ENCODE results near the gene ZBTB20.

ZBTB20 gene

GRCh38 chr3:114527036-114527644, 619.9 kb downstream of the ZBTB20 start:
- DNase-seq (ENCODE audit: low read depth in 2 of 2): no peak

GRCh38 chr3:114525278-114525677, 621.8 kb downstream of the ZBTB20 start:
- DNase-seq (ENCODE audit: low read depth in 2 of 2): no peak

GRCh38 chr3:114519415-114519814, 627.7 kb downstream of the ZBTB20 start:
- DNase-seq (ENCODE audit: low read depth in 2 of 2): no peak

- no peak for DNase-seq (ENCODE audit: low read depth in 2 of 2)
These were observed 628.8 kb downstream of the ZBTB20 start for GRCh38 chr3:114518206-114518808.

GRCh38 chr3:114510201-114510600, 636.9 kb downstream of the ZBTB20 start:
- no peak for DNase-seq (ENCODE audit: low read depth in 2 of 2)

- no peak for DNase-seq (ENCODE audit: low read depth in 2 of 2)
These were observed 637.3 kb downstream of the ZBTB20 start for GRCh38 chr3:114509756-114510155.

- no peak for DNase-seq (ENCODE audit: low read depth in 2 of 2)
These were observed 638.1 kb downstream of the ZBTB20 start for GRCh38 chr3:114508976-114509375.

GRCh38 chr3:114508208-114508607, 638.9 kb downstream of the ZBTB20 start:
- no peak for DNase-seq (ENCODE audit: low read depth in 2 of 2)

- no peak for DNase-seq (ENCODE audit: low read depth in 2 of 2)
These were observed 640.3 kb downstream of the ZBTB20 start for GRCh38 chr3:114506591-114507300.

- DNase-seq (ENCODE audit: low read depth in 2 of 2): no peak
These were observed 642.0 kb downstream of the ZBTB20 start for GRCh38 chr3:114504941-114505628.

GRCh38 chr3:114502204-114502603, 644.9 kb downstream of the ZBTB20 start:
- no peak for DNase-seq (ENCODE audit: low read depth in 2 of 2)

- no peak for DNase-seq (ENCODE audit: low read depth in 2 of 2)
These were observed 647.1 kb downstream of the ZBTB20 start for GRCh38 chr3:114499976-114500375.

GRCh38 chr3:114498539-114499370, 648.3 kb downstream of the ZBTB20 start:
- no peak for DNase-seq (ENCODE audit: low read depth in 2 of 2)

GRCh38 chr3:114496874-114497273, 650.2 kb downstream of the ZBTB20 start:
- DNase-seq (ENCODE audit: low read depth in 2 of 2): no peak

- DNase-seq (ENCODE audit: low read depth in 2 of 2): no peak
These were observed 650.6 kb downstream of the ZBTB20 start for GRCh38 chr3:114496466-114496865.

GRCh38 chr3:114496021-114496434, 651.1 kb downstream of the ZBTB20 start:
- DNase-seq (ENCODE audit: low read depth in 2 of 2): no peak

GRCh38 chr3:114494498-114494897, 652.6 kb downstream of the ZBTB20 start:
- no peak for DNase-seq (ENCODE audit: low read depth in 2 of 2)

GRCh38 chr3:114490829-114491228, 656.3 kb downstream of the ZBTB20 start:
- DNase-seq (ENCODE audit: low read depth in 2 of 2): no peak

GRCh38 chr3:114487502-114487901, 659.6 kb downstream of the ZBTB20 start:
- no peak for DNase-seq (ENCODE audit: low read depth in 2 of 2)

- DNase-seq (ENCODE audit: low read depth in 2 of 2): no peak
These were observed 662.2 kb downstream of the ZBTB20 start for GRCh38 chr3:114484919-114485318.

- DNase-seq (ENCODE audit: low read depth in 2 of 2): no peak
These were observed 666.0 kb downstream of the ZBTB20 start for GRCh38 chr3:114481113-114481512.

- no peak for DNase-seq (ENCODE audit: low read depth in 2 of 2)
These were observed 666.6 kb downstream of the ZBTB20 start for GRCh38 chr3:114480442-114480841.

Measured in activated CD4-positive, alpha-beta T cell treated with anti-CD3 and anti-CD28 coated beads for 24 hours (primary cell).